Measurements from ENCODE around the gene GPC6.

- TF ChIP-seq, protein P1, sequence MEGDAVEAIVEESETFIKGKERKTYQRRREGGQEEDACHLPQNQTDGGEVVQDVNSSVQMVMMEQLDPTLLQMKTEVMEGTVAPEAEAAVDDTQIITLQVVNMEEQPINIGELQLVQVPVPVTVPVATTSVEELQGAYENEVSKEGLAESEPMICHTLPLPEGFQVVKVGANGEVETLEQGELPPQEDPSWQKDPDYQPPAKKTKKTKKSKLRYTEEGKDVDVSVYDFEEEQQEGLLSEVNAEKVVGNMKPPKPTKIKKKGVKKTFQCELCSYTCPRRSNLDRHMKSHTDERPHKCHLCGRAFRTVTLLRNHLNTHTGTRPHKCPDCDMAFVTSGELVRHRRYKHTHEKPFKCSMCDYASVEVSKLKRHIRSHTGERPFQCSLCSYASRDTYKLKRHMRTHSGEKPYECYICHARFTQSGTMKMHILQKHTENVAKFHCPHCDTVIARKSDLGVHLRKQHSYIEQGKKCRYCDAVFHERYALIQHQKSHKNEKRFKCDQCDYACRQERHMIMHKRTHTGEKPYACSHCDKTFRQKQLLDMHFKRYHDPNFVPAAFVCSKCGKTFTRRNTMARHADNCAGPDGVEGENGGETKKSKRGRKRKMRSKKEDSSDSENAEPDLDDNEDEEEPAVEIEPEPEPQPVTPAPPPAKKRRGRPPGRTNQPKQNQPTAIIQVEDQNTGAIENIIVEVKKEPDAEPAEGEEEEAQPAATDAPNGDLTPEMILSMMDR (IDR thresholded peaks at IDR 0.05): no peak
- TF ChIP-seq POLR2A (IDR thresholded peaks at IDR 0.05): no peak
- TF ChIP-seq POLR2AphosphoS5 (IDR thresholded peaks at IDR 0.05): no peak
These were observed 645.8 kb downstream of the GPC6 start for GRCh38 chr13:93872376-93872775.
